ENCODE results near the gene FAM83G.
"Not testable (repeated sequence)": the region's sequence is repeated elsewhere in the genome, so short reads cannot be mapped to it uniquely, and the experiment has no call there.

Gene FAM83G

DNA sequence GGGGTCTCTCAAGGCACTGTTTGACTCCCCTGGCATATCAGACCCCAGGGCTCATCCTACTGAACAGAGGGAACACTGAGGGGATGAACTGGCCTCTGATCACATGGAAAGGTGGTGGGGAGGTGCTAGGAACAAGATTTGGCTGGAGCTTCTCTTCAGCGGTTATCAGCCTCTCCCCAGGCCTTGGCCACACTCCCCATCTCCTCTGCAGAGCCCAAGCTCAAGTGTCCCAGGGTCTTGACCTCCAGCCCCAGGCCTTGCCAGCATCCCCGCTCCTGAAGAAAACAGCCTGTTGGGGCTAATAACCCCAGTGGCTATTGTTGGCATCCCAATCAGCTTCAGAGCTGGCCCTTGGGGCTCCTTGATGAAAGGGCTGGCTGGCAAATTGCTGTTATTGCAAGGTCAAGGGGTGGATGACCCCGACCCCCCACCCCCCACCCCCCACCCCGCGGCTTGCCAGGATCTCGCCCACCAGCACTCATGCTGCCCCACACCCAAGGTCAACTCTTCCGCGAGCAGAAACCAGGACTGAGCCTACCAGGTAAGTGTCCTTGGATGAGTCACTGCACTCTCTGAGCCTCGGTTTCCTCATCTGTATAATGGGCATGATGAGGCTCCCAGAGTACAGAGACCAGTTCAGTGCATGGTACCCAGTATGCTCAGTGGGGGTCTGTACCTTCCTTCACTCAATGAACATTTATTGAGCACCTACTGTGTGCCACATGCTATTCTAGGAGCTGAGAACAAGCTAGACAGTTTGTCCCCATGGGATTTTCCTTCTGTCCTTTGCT lies 18.8 kb upstream of the FAM83G start:
- DNase-seq = no peak

DNA sequence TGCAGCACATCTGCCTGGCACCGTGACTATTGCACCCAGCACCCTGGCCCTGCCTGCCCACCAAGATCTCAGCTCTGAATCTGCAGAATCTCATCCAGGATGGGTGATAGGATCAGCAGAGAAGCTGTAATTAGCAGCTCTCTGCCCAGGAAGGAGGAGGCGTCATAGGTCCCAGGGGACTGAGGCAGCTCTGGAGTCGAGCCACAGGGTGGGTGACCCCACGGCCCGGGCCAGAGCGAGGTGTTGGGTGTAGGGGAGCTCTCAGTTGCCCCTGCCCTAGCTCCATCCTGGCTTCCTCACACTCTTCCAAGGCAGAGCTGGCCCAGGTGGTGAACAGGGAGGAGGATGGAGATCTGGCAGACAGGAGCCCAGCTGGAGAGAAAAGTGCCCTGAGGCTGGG lies 18.2 kb upstream of the FAM83G start:
- DNase-seq = no peak

DNA sequence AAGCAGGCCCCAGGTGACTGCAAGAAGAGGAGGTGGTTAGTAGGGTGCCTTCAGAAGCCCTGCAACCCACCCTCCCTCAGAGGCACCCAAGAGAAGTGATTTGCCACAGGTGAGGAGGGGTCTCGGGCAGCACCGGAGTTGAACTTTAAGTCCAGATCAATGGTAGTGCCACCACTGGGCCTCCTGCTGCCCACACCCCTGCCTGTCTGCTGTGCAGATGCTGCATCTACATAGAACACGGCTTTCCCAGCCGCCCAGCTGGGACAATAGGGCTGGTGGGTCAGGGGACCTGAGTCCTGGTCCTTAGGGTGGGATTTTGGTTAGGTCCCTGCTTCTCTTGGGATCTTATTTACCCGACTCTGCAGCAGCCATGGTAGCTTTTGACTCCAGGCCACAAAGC lies 17.6 kb upstream of the FAM83G start:
- DNase-seq = no peak

DNA sequence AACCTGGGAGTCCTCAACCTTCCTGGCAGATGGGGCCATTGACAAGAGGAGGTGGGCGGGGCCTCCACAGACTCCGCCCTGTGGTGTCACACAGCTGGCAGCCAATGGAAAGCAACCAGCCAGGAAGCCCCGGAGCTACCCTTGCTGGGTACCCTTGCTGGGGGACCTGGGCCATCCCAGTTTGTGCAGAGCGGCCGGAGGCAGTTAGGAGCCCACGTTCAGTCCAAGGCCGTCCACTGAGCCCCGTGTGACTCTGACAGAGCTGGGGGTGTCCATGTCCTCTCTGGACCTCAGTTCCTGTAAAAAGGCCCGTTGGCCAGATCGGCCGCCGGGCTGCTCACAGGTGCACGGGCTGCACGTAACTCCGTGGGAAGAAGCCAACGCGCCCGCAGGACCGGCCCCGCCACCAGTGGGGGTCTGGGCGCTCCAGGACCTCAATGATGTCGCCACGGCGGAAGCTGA lies 17.1 kb upstream of the FAM83G start:
- DNase-seq = no peak

GRCh38 chr17:19021011-19021621 lies 16.6 kb upstream of the FAM83G start:
- not testable (repeated sequence) for DNase-seq

DNA sequence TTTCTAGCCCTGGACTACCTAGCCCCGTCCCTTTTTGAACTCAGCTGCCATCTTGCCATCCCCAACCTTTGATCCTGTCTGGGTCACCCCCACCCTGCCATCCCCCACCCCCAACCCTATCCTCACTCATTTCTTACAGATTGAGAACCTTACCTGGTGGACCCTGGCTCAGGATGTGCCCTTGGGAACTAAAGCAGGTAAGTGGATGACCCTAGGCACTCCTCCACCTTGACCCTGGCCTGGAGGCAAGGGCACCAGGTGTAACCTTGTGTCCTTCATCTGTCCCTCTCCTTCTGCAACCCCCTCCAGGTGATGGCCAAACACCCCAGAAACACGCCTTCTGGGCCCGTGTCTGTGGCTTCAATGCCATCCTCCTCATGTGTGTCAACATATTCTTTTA lies 15.5 kb upstream of the FAM83G start:
- no peak for DNase-seq

DNA sequence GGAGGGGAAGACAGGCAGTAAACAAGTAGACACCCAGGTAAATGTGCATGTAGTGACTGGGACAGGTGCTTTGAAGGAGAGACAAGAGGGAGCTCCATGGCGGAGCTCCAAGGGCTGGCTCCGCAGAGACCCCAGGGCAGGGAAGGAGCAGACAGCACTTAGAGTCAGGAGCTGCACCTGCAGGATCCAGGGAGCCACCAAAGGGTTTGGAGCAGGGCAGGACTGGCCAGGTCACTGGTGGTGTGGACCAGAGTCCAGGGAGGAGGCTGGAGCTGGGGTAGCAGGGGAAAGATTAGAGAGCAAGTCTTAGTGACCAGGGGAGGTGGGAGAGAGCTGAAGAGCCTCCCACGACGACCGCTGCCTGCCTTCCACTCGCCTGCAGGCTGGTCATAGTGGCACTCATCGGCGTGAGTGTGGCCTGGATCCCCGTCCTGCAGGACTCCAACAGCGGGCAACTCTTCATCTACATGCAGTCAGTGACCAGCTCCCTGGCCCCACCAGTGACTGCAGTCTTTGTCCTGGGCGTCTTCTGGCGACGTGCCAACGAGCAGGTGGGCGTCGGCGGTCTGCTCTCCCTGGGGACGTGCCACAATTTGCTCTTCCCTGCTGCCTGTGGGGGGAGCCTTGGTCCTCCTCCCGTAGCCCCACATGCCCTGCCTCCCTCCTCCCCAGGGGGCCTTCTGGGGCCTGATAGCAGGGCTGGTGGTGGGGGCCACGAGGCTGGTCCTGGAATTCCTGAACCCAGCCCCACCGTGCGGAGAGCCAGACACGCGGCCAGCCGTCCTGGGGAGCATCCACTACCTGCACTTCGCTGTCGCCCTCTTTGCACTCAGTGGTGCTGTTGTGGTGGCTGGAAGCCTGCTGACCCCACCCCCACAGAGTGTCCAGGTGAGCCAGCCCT lies 14.7 kb upstream of the FAM83G start:
- peak; percentile 1 for DNase-seq

- DNase-seq = no peak
These were observed 14.0 kb upstream of the FAM83G start for GRCh38 chr17:19018600-19018950.

DNA sequence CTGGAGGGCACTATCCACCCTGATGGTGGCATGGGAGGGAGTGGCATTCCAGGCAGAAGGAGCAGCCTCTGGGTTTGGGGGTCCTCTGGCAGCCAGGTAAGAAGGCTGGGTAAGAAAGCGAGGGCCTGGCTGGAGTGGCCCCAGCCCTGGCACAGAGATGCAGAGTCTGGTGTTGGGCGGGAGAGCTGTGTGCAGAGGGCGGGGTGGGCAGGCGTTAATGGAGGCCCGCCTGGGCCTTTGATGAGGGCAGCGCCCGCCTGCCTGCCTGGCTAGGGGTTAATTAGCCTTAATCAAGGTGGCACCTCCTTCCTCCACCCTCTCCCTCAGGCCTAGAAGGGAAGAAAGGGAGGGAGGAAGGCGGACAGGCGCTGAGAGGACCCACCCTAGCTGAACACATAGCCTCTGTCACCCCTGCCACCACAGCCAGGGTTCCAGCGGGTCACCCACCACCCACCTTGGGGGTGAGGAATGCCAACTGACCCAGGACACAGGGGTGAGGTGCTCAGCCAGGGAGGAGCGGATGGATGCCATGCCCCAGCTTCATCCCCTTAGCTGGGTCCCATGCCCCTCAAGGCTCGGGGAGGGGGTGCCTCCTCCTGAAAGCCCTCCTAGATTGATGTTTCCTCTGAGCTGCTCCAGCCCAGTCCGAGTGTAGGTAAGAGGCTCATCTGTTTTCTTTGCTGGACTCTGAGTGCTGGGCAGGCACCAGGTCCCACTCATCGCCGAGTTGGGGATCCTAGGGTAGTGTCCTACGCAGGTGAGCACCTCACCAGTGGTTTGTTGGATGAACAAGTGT lies 13.4 kb upstream of the FAM83G start:
- no peak for DNase-seq

- DNase-seq = no peak
These were observed 12.8 kb upstream of the FAM83G start for GRCh38 chr17:19017401-19017800.

- no peak for DNase-seq
These were observed 12.3 kb upstream of the FAM83G start for GRCh38 chr17:19016881-19017280.

DNA sequence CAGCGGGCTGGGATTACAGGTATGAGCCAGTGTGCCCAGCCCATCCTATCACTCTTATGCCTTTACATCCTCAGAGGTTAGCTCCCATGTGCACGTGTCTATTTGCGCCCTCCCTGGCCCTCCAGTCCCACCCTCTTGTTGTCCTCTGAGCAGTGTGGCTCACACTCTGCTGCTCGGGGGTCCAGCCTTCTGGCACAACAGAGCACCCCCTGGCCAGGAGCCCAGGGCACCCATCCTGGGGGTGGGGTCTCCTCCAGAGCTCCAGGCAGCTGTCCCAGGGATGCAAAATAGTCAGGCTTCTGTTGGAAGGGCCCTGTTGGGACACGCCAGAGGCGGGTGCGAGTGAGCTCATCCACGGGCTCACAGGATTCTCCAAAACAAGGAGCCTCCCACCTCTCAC lies 11.7 kb upstream of the FAM83G start:
- DNase-seq = no peak

DNA sequence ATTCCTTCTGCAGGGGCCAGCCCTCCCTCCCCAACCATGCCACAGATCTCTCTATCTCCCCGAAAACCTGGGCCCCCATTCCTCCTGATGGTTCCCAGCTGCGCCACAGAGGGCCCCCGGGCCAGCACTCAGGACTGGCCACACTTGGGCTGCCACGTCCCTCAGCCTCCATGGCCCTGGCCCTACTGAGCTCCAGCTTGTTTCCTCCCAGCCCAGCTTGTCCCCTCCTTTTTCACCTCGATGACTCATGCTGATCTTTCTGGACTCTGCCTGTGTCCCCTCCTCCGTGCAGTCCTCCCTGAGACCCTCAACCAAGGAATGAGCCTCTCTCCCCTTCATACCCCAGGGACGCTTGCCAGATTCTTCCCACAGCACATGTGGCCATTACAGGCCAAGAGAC lies 10.9 kb upstream of the FAM83G start:
- no peak for DNase-seq

DNA sequence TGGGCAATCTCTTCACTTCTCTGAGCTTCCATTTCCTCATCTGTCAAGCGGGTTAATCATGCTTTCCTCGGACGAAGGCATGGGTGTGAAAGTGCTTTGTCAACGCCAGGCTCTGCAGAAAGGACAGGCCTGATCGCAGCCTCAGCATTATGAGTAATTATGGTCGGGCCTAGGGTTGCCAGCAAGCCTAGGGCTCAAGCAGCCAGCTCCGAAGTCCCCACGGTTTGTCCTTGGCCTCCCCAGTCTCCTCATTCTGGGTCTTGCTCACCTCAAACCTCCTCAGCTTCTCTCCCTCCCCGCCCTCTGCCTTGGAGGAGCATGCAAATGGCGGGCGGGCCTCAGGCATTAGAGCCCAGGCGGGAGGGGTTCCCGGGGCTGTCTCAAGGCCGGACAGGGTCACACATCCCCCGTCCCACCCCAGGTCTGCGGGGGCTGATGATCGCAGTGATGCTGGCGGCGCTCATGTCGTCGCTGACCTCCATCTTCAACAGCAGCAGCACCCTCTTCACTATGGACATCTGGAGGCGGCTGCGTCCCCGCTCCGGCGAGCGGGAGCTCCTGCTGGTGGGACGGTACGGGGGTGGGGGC lies 10.2 kb upstream of the FAM83G start:
- no peak for DNase-seq

GRCh38 chr17:19013806-19014627 lies 9.5 kb upstream of the FAM83G start:
- DNase-seq = no peak

DNA sequence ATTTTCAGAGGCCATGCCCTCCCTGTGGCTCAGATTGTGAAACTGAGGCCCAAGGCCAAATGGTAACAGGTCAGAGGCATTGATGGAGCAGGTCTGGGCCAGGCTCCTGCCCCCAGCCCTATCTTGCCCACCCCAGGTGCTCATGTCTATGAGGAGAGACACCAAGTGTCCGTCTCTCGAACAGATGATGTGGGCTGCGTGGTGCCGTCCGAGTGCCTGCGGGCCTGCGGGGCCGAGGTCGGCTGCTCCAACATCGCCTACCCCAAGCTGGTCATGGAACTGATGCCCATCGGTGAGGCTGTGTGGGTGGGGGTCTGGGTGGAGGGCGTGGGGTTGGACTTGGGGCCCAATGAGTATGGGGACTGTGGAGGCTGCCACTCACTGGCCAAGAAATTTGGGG lies 8.7 kb upstream of the FAM83G start:
- no peak for DNase-seq

- DNase-seq = no peak
These were observed 7.9 kb upstream of the FAM83G start for GRCh38 chr17:19012171-19013080.

DNA sequence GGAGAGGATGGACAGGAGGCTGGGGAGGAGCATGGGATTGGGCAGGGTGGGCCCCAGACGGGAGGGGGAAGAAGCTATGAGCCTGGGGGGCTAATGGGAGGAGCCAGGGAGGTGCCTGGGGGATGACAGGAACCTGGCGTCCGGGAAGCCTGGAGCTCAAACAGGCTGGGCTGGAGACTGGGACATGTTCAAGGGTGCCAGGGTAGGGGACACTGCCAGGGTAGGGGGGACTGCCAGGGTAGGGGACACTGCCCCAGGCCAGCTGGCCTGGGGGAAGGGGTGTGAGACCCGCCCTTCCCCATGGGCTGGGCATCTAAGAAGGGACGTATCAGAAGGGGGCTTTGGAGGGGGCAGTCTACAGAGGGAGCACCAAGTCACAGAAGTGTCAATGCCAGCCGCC lies 7.0 kb upstream of the FAM83G start:
- no peak for DNase-seq

DNA sequence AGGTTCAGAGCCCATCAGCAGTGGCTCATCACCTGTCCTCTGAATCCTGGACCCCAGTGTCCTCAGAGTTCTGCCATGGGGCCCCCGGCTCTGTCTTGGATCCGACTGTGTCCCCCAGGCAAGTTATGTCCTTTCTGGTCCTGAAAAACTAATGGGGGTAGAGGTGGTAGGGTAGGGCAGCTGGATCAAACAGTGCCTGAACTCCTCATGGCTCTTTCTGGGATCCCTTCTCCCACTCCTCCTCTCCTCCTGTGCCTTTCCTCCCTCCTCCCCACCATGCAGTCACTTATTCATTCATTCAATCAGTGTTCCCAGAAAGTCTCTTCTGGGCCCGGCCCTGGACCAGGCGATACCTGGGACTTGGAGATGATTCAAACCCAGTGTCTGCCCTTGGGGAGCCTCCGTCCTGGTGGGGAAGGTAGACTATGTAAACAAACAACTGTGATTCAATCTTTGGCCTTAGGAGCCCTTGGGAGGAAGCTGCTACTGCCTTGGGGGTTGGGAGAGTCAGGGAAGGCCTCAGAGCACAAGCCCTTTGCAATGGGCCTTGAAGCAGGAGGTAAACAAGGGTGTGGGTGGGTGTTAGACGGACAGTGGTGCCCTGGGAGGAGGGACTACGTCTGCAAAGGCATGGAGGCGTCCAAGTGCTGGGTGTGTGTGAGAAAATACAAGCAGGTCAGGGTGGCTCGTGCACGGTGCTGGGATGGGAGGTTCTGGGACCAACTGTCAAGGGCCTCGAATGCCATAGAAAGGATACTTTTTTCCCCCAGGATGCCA lies 6.4 kb upstream of the FAM83G start:
- DNase-seq = no peak

DNA sequence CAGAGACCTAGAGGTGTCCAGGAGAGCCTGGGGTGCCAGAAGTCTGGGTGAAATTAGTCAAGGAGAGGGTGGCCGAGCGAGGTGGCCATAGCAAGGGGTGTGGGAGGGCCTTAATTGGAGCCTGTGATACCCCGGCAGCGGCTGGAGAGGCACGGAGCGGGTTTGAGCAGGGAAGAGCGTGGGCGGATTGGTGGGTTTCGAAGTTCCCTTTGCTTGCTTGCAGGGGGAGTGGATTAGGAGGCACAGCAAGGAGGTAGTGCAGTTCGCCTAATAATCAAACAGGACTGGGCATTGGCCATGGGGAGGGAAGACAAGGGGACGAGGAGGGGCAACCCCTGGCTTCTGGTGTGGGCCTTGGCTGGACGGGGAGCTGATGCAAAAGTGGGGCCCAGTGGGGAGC lies 5.4 kb upstream of the FAM83G start:
- no peak for DNase-seq

Measured in NCI-H1092 (cell line).